Measurements from ENCODE around the gene LGALS16. TPM values are rescaled to one million over a fixed set of nuclear protein-coding genes. Genes with fewer than 3 reads are reported as not detected.

LGALS16 gene
- total RNA-seq, 1 experiment from 2014 or later: not detected

DNA sequence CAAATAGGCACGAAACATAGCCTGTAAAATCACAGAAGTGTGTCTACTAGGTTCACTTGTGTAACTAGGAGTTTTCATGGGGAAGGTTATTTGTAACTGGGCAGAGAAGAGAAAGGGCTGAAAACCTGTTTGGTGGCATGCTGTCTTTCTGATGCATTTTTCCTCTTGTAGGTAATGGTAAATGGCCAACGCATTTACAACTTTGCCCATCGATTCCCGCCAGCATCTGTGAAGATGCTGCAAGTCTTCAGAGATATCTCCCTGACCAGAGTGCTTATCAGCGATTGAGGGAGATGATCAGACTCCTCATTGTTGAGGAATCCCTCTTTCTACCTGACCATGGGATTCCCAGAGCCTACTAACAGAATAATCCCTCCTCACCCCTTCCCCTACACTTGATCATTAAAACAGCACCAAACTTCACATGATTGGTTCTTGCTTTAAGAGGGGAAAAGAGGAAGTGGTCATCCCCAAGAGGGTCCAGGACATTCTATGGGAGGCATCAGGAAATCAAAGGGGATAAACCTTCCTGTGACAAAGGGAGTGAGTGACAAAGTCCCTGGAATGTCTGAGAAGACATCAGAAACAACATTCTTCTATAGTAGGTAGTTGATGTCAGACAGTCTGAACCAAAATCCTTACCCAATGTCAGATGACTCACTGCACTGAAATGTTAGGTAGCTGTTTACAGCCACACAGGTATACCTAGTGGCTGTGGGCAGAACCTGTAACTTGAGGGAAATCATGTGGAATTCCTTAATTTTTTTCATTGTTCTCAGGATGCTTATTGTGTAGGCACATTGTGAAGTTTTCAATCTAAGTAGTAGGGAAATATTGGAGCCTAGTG is 53.5 kb downstream of the LGALS16 start:
- Histone ChIP-seq H3K9ac (ENCODE audit: extremely low read depth, insufficient read length, low read length) (no peak overlapping the region), H3K79me2 (ENCODE audit: insufficient read depth, low read length) (no peaks in the 10 kb centered on the region), H2BK5ac (ENCODE audit: insufficient read length, low read length) (no peak overlapping the region), H3K4me2 (ENCODE audit: insufficient read depth, insufficient read length, low read length) (no peak overlapping the region), H3T11ph (ENCODE audit: low read length) (no peak overlapping the region), H2BK12ac (ENCODE audit: insufficient read length, low read depth, low read length) (no peak overlapping the region), H3K23me2 (ENCODE audit: insufficient read length, low read depth, low read length, poor library complexity, severe bottlenecking) (no peaks in the 10 kb centered on the region), H2AFZ (ENCODE audit: low read length) (no peak overlapping the region), H3K23ac (ENCODE audit: insufficient read length, low read depth, low read length) (no peak overlapping the region), H4K8ac (replicated peaks; ENCODE audit: insufficient read length, low read depth, low read length) (no peak overlapping the region), H3K4me1 (ENCODE audit: insufficient read depth, low read length) (no peaks in the 10 kb centered on the region), H3K14ac (ENCODE audit: insufficient read depth, low read length) (no peak overlapping the region), H3K9me3 (ENCODE audit: control insufficient read depth, low read depth, low read length) (no peaks in the 10 kb centered on the region), H3K4ac (ENCODE audit: low read depth, low read length) (no peak overlapping the region), H4K20me1 (ENCODE audit: control insufficient read depth, insufficient read depth, insufficient read length) (no peaks in the 10 kb centered on the region), H4K5ac (ENCODE audit: insufficient read length, low read depth, low read length) (no peak overlapping the region), H3K27ac (ENCODE audit: insufficient read length, low read depth, low read length) (no peak overlapping the region), H3K27me3 (ENCODE audit: insufficient read depth, low read length) (no peaks in the 10 kb centered on the region), H2AK5ac (ENCODE audit: insufficient read length, low read length) (no peak overlapping the region), H2BK15ac (ENCODE audit: low read depth, low read length) (no peak overlapping the region), H2BK120ac (ENCODE audit: low read depth, low read length, poor library complexity, severe bottlenecking) (no peak overlapping the region), H3K18ac (ENCODE audit: insufficient read length, low read depth, low read length) (no peak overlapping the region), H3K56ac (ENCODE audit: insufficient read length, low read depth, low read length) (no peak overlapping the region), H4K91ac (ENCODE audit: insufficient read length, low read depth, low read length) (no peak overlapping the region), H3K79me1 (ENCODE audit: insufficient read depth, low read depth, low read length, poor library complexity, severe bottlenecking) (no peaks in the 10 kb centered on the region), H2BK20ac (ENCODE audit: low read depth, low read length, poor library complexity, severe bottlenecking) (no peak overlapping the region)
- peaks cover 0 to 2% of the 10 kb centered on the region in 2 experiments; a peak in 1 of 4 replicates for H3K4me1 Mint-ChIP-seq
- no CpG with 5 or more reads among the region's 5 CpGs for WGBS (ENCODE audit: extremely low coverage, insufficient read length, low lambda C conversion rate)
- H3K27me3 Mint-ChIP-seq (ENCODE audit: low read depth): peaks cover 2% of the 10 kb centered on the region; the same call in 1 of the 2 replicates
- no peak overlapping the region for H3K4me3 Mint-ChIP-seq
- DNase-seq: no peak
- H3K27ac Mint-ChIP-seq: no peak overlapping the region
- no peaks in the 10 kb centered on the region; a peak in 1 of 7 replicates for H3K36me3 Mint-ChIP-seq (ENCODE audit: insufficient read depth in 1 of 3, low read depth in 3 of 3)
- peaks cover 3 to 5% of the 10 kb centered on the region in 2 experiments; a peak in 4 of 5 replicates for H3K9me3 Mint-ChIP-seq
- no peak for TF ChIP-seq CTCF (conservative IDR thresholded peaks at IDR 0.05)

Other genes starting within 250 kb of the LGALS16 start
- gene ZFP36, start 249.1 kb upstream of the LGALS16 start, total RNA-seq (2021): 14.6 and 15.4 TPM in 2 replicates
- 167 and 170 TPM in 2 replicates for gene PLEKHG2, start 243.2 kb upstream of the LGALS16 start, total RNA-seq (2021)
- 2,711 and 2,810 TPM in 2 replicates for gene RPS16, start 220.0 kb upstream of the LGALS16 start, total RNA-seq (2021)
- 141 and 145 TPM in 2 replicates for gene SUPT5H, start 210.3 kb upstream of the LGALS16 start, total RNA-seq (2021)
- gene TIMM50, start 175.1 kb upstream of the LGALS16 start, total RNA-seq (2021): 121 and 128 TPM in 2 replicates
- gene DLL3, start 157.0 kb upstream of the LGALS16 start, total RNA-seq (2021): 2.4 and 2.5 TPM in 2 replicates
- gene SELENOV, start 140.8 kb upstream of the LGALS16 start, total RNA-seq (2021): 6.7 and 6.9 TPM in 2 replicates
- gene EID2B, start 123.1 kb upstream of the LGALS16 start, total RNA-seq (2021): 2.1 and 2.2 TPM in 2 replicates
- 18.8 and 18.9 TPM in 2 replicates for gene EID2, start 115.8 kb upstream of the LGALS16 start, total RNA-seq (2021)
- gene LGALS13, start 53.4 kb upstream of the LGALS16 start, total RNA-seq (2021): not detected in 2 replicates
- not detected in 2 replicates for gene LGALS14, start 48.6 kb downstream of the LGALS16 start, total RNA-seq (2021)
- gene CLC, start 82.1 kb downstream of the LGALS16 start, total RNA-seq (2021): 0.39 and 0.88 TPM in 2 replicates
- gene LEUTX, start 122.9 kb downstream of the LGALS16 start, total RNA-seq (2021): not detected in 2 replicates
- gene DYRK1B, start 178.2 kb downstream of the LGALS16 start, total RNA-seq (2021): 13.6 and 14.3 TPM in 2 replicates
- gene FBL, start 190.5 kb downstream of the LGALS16 start, total RNA-seq (2021): 621 and 625 TPM in 2 replicates

Measured in H9 (cell line).